OCI-LY7 (cell line): ENCODE results near the gene TIPIN. TPM values are rescaled to one million over a fixed set of nuclear protein-coding genes. Genes with fewer than 3 reads are reported as not detected.

Source experiments
- BruUV-seq: library from RNA; stranded (reverse); fragments of 400-500 nt; replicated peaks from 2 replicates; lab custom pipeline; 2021; lab: Mats Ljungman, UMichigan
- CTCF ChIA-PET: fragments of 300-600 bp; sonication (Branson Sonifier 250); formaldehyde crosslinking; loops from one replicate; lab custom pipeline; 2022; ENCODE audit warnings: antibody characterized with exemption; ENCODE audit not compliant: unreplicated experiment; lab: Charles Lee
- POLR2A ChIA-PET: fragments of 300-600 bp; sonication (Branson Sonifier 250); formaldehyde crosslinking; loops from one replicate; lab custom pipeline; 2022; ENCODE audit warnings: antibody characterized with exemption; lab: Charles Lee
- DNase-seq: peaks from one replicate; pipeline ENCODE4 v3.0.0-alpha.2; 2015; ENCODE audit warnings: low spot score
- H2AFZ ChIP-seq: fragments of 200-600 bp; sonication (generic), shearing (Covaris generic); 2 replicates; pipeline ENCODE4 v1.6.1; 2014; ENCODE audit warnings: mild to moderate bottlenecking, antibody characterized with exemption, low read length, moderate library complexity
- H3K27ac ChIP-seq: fragments of 200-600 bp; sonication (generic); 2 replicates; pipeline ENCODE4 v1.5.1; 2014; ENCODE audit warnings: mixed run types, low read depth, mild to moderate bottlenecking, moderate library complexity, low read length, inconsistent platforms; ENCODE audit not compliant: poor library complexity, severe bottlenecking
- H3K36me3 ChIP-seq: fragments of 200-600 bp; sonication (generic); 2 replicates; pipeline ENCODE4 v1.6.1; 2014; ENCODE audit warnings: mild to moderate bottlenecking, antibody characterized with exemption, low read length, moderate library complexity, mixed read lengths; ENCODE audit not compliant: insufficient read depth
- H3K4me1 ChIP-seq: fragments of 200-600 bp; sonication (generic); 2 replicates; pipeline ENCODE4 v1.5.1; 2014; ENCODE audit warnings: mild to moderate bottlenecking, low read length; ENCODE audit not compliant: insufficient read depth, poor library complexity, severe bottlenecking
- H3K4me2 ChIP-seq: fragments of 200-600 bp; sonication (generic); 2 replicates; pipeline ENCODE4 v1.6.1; 2014; ENCODE audit warnings: mild to moderate bottlenecking, low read length
- H3K4me3 ChIP-seq: fragments of 200-600 bp; sonication (generic); 2 replicates; pipeline ENCODE4 v1.5.1; 2014; ENCODE audit warnings: mild to moderate bottlenecking, low read depth, low read length; ENCODE audit not compliant: poor library complexity, severe bottlenecking
- H3K79me2 ChIP-seq: fragments of 200-600 bp; sonication (generic); 2 replicates; pipeline ENCODE4 v1.6.1; 2016; ENCODE audit warnings: low read depth, mild to moderate bottlenecking, low read length, moderate library complexity, mixed read lengths; ENCODE audit not compliant: insufficient read depth
- H3K9me2 ChIP-seq: fragments of 200-600 bp; sonication (generic); 2 replicates; pipeline ENCODE4 v1.6.1; 2016; ENCODE audit warnings: mild to moderate bottlenecking, low read length, mixed read lengths; ENCODE audit not compliant: insufficient read depth
- H3K9me3 ChIP-seq: fragments of 200-600 bp; sonication (generic); 2 replicates; pipeline ENCODE4 v1.6.1; 2014; ENCODE audit warnings: mild to moderate bottlenecking, mixed run types, low read length, mixed read lengths
- H4K20me1 ChIP-seq: fragments of 200-600 bp; sonication (generic); 2 replicates; pipeline ENCODE4 v1.6.1; 2014; ENCODE audit warnings: mild to moderate bottlenecking, antibody characterized with exemption, low read length, moderate library complexity, mixed read lengths; ENCODE audit not compliant: insufficient read depth
- EZH2phosphoT487 ChIP-seq: fragments of 200-600 bp; sonication (generic); IDR thresholded peaks from 2 replicates; pipeline ENCODE4 v1.6.1; 2018; ENCODE audit warnings: low read depth, borderline replicate concordance, mild to moderate bottlenecking, mixed run types, antibody characterized with exemption, low read length, moderate library complexity, mixed read lengths
- intact Hi-C: fragments of 100-400 bp; cut with micrococcal nuclease; formaldehyde crosslinking; loops from one replicate; pipeline ENCODE4 v1.10.0; 2022; ENCODE audit not compliant: unreplicated experiment
- total RNA-seq, 2 experiments: library from RNA; depleted of rRNA in 1 of 2; stranded (reverse); fragments of >200 nt in 1 of 2; shearing (Covaris generic) in 1 of 2; gene quantifications; 2 replicates each; pipeline ENCODE4 v1.2.3, GENCODE V29; 2014 to 2022
- TF ChIP-seq, protein P1 (sequence below): fragments of 200-600 bp; sonication (generic); conservative IDR thresholded peaks from 2 replicates; pipeline ENCODE4 v1.5.1; 2014; ENCODE audit warnings: mild to moderate bottlenecking, antibody characterized with exemption, low read length, moderate library complexity, mixed read lengths

TIPIN gene
- total RNA-seq, 2 experiments from 2014 or later = 26.0 to 38.1 TPM

DNA sequence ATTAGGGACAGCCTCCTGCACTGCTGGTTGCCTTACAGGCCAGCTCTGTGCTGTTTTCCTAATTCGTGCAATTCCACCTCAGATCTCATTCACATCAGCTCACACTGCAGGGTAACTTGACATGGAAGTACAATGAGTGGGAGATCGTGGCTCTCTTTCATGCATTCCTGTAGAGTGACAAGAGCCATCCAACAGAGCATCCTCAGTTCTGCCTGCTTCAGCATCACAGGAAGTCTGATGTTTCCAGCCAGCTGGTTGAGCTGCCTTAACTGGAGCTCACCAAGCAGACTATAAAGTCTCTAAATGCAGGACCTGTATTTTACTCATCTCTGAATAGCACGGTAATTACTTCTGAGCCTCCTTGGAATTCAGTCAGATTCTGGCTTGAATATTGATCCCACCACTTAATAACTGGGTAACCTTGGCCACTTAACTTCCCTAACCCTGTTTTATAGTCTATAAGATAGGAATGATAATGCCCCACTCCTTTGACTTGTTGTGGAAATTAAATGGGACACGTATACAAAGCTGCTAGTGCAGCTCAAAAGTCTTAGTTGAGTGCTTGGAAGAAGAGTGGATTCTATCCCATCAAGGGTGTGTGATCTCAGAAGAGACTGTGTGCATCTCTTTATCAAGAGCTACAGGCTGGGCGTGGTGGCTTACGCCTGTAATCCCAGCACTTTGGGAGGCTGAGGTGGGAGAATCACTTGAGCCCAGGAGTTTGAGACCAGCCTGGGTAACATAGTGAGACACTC is 64.5 kb downstream of the TIPIN start:
- H3K9me3 ChIP-seq = no peaks in the 10 kb centered on the region
- POLR2A ChIA-PET = interaction anchor here (0.6 to 1.9 kb wide), 9 partner anchors 9 to 505 kb away, joined by 3 to 7 read pairs (median 4); no protein-coding TSS in a partner anchor
- TF ChIP-seq, protein P1, sequence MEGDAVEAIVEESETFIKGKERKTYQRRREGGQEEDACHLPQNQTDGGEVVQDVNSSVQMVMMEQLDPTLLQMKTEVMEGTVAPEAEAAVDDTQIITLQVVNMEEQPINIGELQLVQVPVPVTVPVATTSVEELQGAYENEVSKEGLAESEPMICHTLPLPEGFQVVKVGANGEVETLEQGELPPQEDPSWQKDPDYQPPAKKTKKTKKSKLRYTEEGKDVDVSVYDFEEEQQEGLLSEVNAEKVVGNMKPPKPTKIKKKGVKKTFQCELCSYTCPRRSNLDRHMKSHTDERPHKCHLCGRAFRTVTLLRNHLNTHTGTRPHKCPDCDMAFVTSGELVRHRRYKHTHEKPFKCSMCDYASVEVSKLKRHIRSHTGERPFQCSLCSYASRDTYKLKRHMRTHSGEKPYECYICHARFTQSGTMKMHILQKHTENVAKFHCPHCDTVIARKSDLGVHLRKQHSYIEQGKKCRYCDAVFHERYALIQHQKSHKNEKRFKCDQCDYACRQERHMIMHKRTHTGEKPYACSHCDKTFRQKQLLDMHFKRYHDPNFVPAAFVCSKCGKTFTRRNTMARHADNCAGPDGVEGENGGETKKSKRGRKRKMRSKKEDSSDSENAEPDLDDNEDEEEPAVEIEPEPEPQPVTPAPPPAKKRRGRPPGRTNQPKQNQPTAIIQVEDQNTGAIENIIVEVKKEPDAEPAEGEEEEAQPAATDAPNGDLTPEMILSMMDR = no peak
- TF ChIP-seq EZH2phosphoT487 = no peak
- H3K4me3 ChIP-seq = peak overlapping the region; percentile 69
- no peaks in the 10 kb centered on the region for H3K9me2 ChIP-seq
- no peaks in the 10 kb centered on the region for H4K20me1 ChIP-seq
- peaks cover 35% of the 10 kb centered on the region for H3K79me2 ChIP-seq
- CTCF ChIA-PET = interaction anchor here (0.6 kb wide), 2 partner anchors 125 to 176 kb away, joined by 3 to 4 read pairs; no protein-coding TSS in a partner anchor
- H3K4me2 ChIP-seq = peak overlapping the region; percentile 70
- H3K4me1 ChIP-seq = peaks cover 44% of the 10 kb centered on the region
- H2AFZ ChIP-seq = peak overlapping the region; percentile 93; the same call in 1 of the 2 replicates
- BruUV-seq = no TSS peak
- intact Hi-C loops = loop anchor here (2.0 to 5.0 kb wide), 4 partner anchors 139 to 680 kb away; partner anchors contain the start of genes INTS14 and SMAD6
- peaks cover 12% of the 10 kb centered on the region for H3K36me3 ChIP-seq
- H3K27ac ChIP-seq = no peak overlapping the region
- peak; percentile 45 for DNase-seq

DNA sequence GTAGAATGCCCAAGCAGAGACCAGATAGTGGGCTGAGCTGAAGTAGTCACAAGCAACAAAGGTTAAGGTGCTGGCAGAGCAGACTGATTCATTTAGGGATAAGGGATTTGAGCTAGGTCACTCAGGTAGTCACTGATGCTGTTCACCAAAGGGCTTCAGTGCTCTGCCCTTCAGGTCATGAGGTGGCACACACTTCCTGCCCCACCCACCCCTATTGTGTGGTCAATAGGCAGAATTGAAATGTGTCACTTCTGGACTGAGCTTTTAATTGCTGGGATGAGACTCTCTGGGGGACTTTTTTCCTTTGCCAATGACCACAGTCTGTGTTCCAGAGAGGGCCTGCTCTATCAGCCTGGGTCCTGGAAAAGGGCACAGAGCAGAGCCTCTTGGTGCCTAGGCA is 66.0 kb downstream of the TIPIN start:
- intact Hi-C loops = loop anchor here (5.0 kb wide), 3 partner anchors 412 to 678 kb away; partner anchors contain the start of genes INTS14 and SMAD6
- TF ChIP-seq EZH2phosphoT487 = no peak
- TF ChIP-seq, protein P1 = no peak
- POLR2A ChIA-PET = interaction anchor here (0.5 to 1.9 kb wide), 4 partner anchors 7 to 504 kb away, joined by 3 to 7 read pairs (median 4); no protein-coding TSS in a partner anchor

DNA sequence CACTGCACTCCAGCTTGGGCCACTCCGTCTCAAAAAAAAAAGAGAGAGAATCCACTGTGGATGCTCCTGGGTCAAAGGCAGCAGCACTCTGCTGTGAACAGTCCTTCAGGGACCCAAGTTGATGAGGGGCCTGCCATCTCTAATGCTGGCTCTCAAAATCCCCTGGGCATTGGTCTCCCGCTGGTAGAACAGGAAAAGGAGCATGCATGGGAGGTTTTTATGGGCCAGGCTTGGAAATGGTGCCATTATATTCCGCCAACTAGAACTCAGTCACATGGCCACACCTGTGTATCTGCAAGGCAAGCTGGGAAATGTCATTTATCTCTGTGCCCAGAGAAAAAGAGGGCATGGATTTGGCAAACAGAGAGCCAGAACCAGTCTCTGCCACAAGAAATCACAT is 66.5 kb downstream of the TIPIN start:
- peaks cover 26% of the 10 kb centered on the region for H3K4me1 ChIP-seq
- H3K4me2 ChIP-seq = no peak overlapping the region
- no TSS peak for BruUV-seq
- no peaks in the 10 kb centered on the region for H3K36me3 ChIP-seq
- no peak overlapping the region for H3K27ac ChIP-seq
- no peak overlapping the region for H2AFZ ChIP-seq
- CTCF ChIA-PET = no interaction called here
- POLR2A ChIA-PET = interaction anchor here (0.5 kb wide), 1 partner anchor 421 kb away, joined by 3 read pairs; no protein-coding TSS in a partner anchor
- H3K9me3 ChIP-seq = no peaks in the 10 kb centered on the region
- H3K9me2 ChIP-seq = no peaks in the 10 kb centered on the region
- H3K4me3 ChIP-seq = no peak overlapping the region
- H4K20me1 ChIP-seq = no peaks in the 10 kb centered on the region
- H3K79me2 ChIP-seq = peaks cover 15% of the 10 kb centered on the region
- DNase-seq = no peak
- intact Hi-C loops = loop anchor here (5.0 kb wide), 3 partner anchors 412 to 678 kb away; partner anchors contain the start of genes INTS14 and SMAD6
- no peak for TF ChIP-seq EZH2phosphoT487
- TF ChIP-seq, protein P1 = no peak

More for the DNA sequence above, 66.0 kb downstream of the TIPIN start:
- no TSS peak for BruUV-seq
- no peak overlapping the region for H2AFZ ChIP-seq
- no peaks in the 10 kb centered on the region for H4K20me1 ChIP-seq
- H3K4me3 ChIP-seq = no peak overlapping the region
- H3K9me2 ChIP-seq = no peaks in the 10 kb centered on the region
- H3K79me2 ChIP-seq = peaks cover 20% of the 10 kb centered on the region
- no peaks in the 10 kb centered on the region for H3K36me3 ChIP-seq
- peaks cover 31% of the 10 kb centered on the region for H3K4me1 ChIP-seq
- CTCF ChIA-PET = no interaction called here
- no peaks in the 10 kb centered on the region for H3K9me3 ChIP-seq
- no peak overlapping the region for H3K27ac ChIP-seq
- no peak overlapping the region for H3K4me2 ChIP-seq
- no peak for DNase-seq
